ENCODE measurements around the gene RP9. TPM values are rescaled to one million over a fixed set of nuclear protein-coding genes. Genes with fewer than 3 reads are reported as not detected.

Gene RP9
- total RNA-seq, 1 experiment from 2014 or later, result 16.2 TPM

DNA sequence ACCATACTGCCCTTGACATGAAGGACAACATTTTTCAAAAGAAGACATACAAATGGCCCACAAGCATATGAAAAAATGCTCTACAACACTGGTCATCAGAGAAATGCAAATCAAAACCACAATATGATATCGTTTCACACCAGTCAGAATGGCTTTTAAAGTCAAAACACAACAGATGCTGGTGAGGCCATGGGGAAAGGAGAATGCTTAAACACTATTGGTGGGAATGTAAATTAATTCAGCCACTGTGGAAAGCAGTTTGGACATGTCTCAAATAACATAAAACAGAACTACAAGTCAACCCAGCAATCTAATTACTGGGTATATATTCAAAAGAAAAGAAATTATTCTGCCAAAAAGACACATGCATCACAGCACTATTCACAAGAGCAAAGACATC is 42.4 kb downstream of the RP9 start:
- Histone ChIP-seq H4K8ac (replicated peaks; ENCODE audit: insufficient read length, low read depth, low read length) (no peak overlapping the region), H4K20me1 (ENCODE audit: control insufficient read depth, insufficient read depth, insufficient read length) (no peaks in the 10 kb centered on the region), H2AFZ (ENCODE audit: low read length) (no peak overlapping the region), H3T11ph (ENCODE audit: low read length) (no peak overlapping the region), H2BK5ac (ENCODE audit: insufficient read length, low read length) (no peak overlapping the region), H2BK12ac (ENCODE audit: insufficient read length, low read depth, low read length) (no peak overlapping the region), H3K9me3 (ENCODE audit: control insufficient read depth, low read depth, low read length) (peaks cover 9% of the 10 kb centered on the region), H4K91ac (ENCODE audit: insufficient read length, low read depth, low read length) (no peak overlapping the region), H3K4me2 (ENCODE audit: insufficient read depth, insufficient read length, low read length) (no peak overlapping the region), H3K79me1 (ENCODE audit: insufficient read depth, low read depth, low read length, poor library complexity, severe bottlenecking) (no peaks in the 10 kb centered on the region), H2BK120ac (ENCODE audit: low read depth, low read length, poor library complexity, severe bottlenecking) (no peak overlapping the region), H2BK15ac (ENCODE audit: low read depth, low read length) (no peak overlapping the region), H3K18ac (ENCODE audit: insufficient read length, low read depth, low read length) (no peak overlapping the region), H4K5ac (ENCODE audit: insufficient read length, low read depth, low read length) (no peak overlapping the region), H3K27me3 (ENCODE audit: insufficient read depth, low read length) (no peaks in the 10 kb centered on the region), H3K4ac (ENCODE audit: low read depth, low read length) (no peak overlapping the region), H3K14ac (ENCODE audit: insufficient read depth, low read length) (no peak overlapping the region), H2BK20ac (ENCODE audit: low read depth, low read length, poor library complexity, severe bottlenecking) (no peak overlapping the region), H3K56ac (ENCODE audit: insufficient read length, low read depth, low read length) (no peak overlapping the region), H3K79me2 (ENCODE audit: insufficient read depth, low read length) (no peaks in the 10 kb centered on the region), H3K23me2 (ENCODE audit: insufficient read length, low read depth, low read length, poor library complexity, severe bottlenecking) (no peaks in the 10 kb centered on the region), H3K4me1 (ENCODE audit: insufficient read depth, low read length) (no peaks in the 10 kb centered on the region), H3K27ac (ENCODE audit: insufficient read length, low read depth, low read length) (no peak overlapping the region), H2AK5ac (ENCODE audit: insufficient read length, low read length) (no peak overlapping the region), H3K23ac (ENCODE audit: insufficient read length, low read depth, low read length) (no peak overlapping the region), H3K9ac (ENCODE audit: extremely low read depth, insufficient read length, low read length) (no peak overlapping the region)
- Mint-ChIP-seq H3K4me1 (peaks cover 0 to 9% of the 10 kb centered on the region in 2 experiments; a peak in 3 of 4 replicates), H3K36me3 (ENCODE audit: insufficient read depth in 1 of 3, low read depth in 3 of 3) (peaks cover 10 to 36% (median 21%) of the 10 kb centered on the region in 3 experiments), H3K4me3 (no peak overlapping the region), H3K9me3 (peaks cover 53 to 54% of the 10 kb centered on the region in 2 experiments), H3K27me3 (ENCODE audit: low read depth) (peaks cover 3% of the 10 kb centered on the region), H3K27ac (no peak overlapping the region)
- no CpG with 5 or more reads among the region's 1 CpG for WGBS (ENCODE audit: extremely low coverage, insufficient read length, low lambda C conversion rate)
- no peak for DNase-seq
- TF ChIP-seq, protein P1, sequence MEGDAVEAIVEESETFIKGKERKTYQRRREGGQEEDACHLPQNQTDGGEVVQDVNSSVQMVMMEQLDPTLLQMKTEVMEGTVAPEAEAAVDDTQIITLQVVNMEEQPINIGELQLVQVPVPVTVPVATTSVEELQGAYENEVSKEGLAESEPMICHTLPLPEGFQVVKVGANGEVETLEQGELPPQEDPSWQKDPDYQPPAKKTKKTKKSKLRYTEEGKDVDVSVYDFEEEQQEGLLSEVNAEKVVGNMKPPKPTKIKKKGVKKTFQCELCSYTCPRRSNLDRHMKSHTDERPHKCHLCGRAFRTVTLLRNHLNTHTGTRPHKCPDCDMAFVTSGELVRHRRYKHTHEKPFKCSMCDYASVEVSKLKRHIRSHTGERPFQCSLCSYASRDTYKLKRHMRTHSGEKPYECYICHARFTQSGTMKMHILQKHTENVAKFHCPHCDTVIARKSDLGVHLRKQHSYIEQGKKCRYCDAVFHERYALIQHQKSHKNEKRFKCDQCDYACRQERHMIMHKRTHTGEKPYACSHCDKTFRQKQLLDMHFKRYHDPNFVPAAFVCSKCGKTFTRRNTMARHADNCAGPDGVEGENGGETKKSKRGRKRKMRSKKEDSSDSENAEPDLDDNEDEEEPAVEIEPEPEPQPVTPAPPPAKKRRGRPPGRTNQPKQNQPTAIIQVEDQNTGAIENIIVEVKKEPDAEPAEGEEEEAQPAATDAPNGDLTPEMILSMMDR (conservative IDR thresholded peaks at IDR 0.05), result no peak

Data from H9 (cell line).